Epithelial cell of esophagus (primary cell): ENCODE measurements around the gene FGGY.

Source experiments
- DNase-seq: peaks from one replicate; pipeline ENCODE4 v3.0.0; 2010; ENCODE audit warnings: low read depth
- H3K4me3 ChIP-seq: 2 replicates; pipeline ENCODE4 v1.5.1; 2011; ENCODE audit warnings: mild to moderate bottlenecking, low read length, control low read depth
- CTCF ChIP-seq: IDR thresholded peaks from 2 replicates; pipeline ENCODE4 v1.5.1; 2011; ENCODE audit warnings: low read depth, mild to moderate bottlenecking, low read length, control low read depth, inconsistent platforms; ENCODE audit not compliant: insufficient read depth; ENCODE audit errors: missing control alignments

FGGY gene

GRCh38 chr1:59693406-59693805 lies 396.5 kb downstream of the FGGY start:
- no peak for TF ChIP-seq CTCF

GRCh38 chr1:59695252-59695651 lies 398.4 kb downstream of the FGGY start:
- DNase-seq: no peak
- H3K4me3 ChIP-seq: no peak overlapping the region
- no peak for TF ChIP-seq CTCF

More at GRCh38 chr1:59693406-59693805, 396.5 kb downstream of the FGGY start:
- no peak for DNase-seq
- no peak overlapping the region for H3K4me3 ChIP-seq

- H3K4me3 ChIP-seq: no peak overlapping the region
- DNase-seq: no peak
- TF ChIP-seq CTCF: no peak
These were observed 399.7 kb downstream of the FGGY start for GRCh38 chr1:59696421-59697115.

- TF ChIP-seq CTCF: no peak
- no peak overlapping the region for H3K4me3 ChIP-seq
- DNase-seq: no peak
These were observed 400.4 kb downstream of the FGGY start for GRCh38 chr1:59697150-59697800.

GRCh38 chr1:59698386-59698785 lies 401.5 kb downstream of the FGGY start:
- TF ChIP-seq CTCF: no peak
- H3K4me3 ChIP-seq: no peak overlapping the region
- no peak for DNase-seq

GRCh38 chr1:59699227-59699847 lies 402.4 kb downstream of the FGGY start:
- TF ChIP-seq CTCF: peak; percentile 91
- DNase-seq: peak; percentile 57
- no peak overlapping the region for H3K4me3 ChIP-seq
